Globus pallidus (tissue), 1 donor: Measurements from ENCODE around the gene EFNA1.

Source experiments
- DNase-seq: peaks from one replicate; pipeline ENCODE4 v3.0.0-alpha.2; 2015; ENCODE audit warnings: low spot score

EFNA1 gene, protein sequence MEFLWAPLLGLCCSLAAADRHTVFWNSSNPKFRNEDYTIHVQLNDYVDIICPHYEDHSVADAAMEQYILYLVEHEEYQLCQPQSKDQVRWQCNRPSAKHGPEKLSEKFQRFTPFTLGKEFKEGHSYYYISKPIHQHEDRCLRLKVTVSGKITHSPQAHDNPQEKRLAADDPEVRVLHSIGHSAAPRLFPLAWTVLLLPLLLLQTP

DNA sequence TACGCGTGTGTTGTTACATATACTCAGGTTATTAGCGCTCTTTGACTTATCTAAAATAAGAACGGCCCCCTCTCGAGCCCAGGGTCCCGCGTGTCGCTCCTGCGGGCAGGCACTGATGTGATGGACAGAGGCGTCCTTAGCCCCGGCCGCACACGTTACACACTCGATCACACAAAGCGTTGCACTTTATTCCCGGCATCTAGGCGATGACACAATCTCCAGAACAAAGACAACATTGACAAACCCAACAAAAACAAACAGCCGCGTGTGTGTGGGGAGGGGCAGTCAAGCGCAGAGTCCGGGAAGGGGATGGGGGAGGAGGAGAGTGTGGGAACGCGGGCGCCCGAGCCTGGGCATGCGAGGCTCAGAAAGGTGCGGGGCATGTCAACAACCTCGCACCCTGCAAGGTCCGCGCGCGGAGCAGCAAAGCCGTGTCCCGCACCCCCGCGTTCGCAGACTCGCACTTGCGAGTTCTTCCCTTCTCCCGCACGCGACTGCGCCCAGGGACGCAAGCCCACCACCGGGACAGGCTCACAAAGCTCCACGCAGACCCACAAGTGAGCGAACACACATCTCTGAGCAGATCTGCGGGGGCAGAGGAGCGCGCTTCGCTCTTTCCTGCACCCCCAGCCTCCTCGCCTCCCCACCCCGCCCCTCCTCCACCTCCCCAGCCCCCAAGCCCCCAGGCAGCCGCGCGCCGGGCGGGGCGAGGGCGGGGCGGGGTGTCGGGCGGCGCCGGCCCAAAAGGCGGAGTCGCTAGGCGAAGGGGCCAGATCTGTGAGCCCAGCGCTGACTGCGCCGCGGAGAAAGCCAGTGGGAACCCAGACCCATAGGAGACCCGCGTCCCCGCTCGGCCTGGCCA lies at the start of gene EFNA1:
EFNA1 (plus strand) TSS at position 772 of the 862 bp plus-strand sequence. CDS start 102 bp downstream, outside the sequence.
- DNase-seq: peak; percentile 98

DNA sequence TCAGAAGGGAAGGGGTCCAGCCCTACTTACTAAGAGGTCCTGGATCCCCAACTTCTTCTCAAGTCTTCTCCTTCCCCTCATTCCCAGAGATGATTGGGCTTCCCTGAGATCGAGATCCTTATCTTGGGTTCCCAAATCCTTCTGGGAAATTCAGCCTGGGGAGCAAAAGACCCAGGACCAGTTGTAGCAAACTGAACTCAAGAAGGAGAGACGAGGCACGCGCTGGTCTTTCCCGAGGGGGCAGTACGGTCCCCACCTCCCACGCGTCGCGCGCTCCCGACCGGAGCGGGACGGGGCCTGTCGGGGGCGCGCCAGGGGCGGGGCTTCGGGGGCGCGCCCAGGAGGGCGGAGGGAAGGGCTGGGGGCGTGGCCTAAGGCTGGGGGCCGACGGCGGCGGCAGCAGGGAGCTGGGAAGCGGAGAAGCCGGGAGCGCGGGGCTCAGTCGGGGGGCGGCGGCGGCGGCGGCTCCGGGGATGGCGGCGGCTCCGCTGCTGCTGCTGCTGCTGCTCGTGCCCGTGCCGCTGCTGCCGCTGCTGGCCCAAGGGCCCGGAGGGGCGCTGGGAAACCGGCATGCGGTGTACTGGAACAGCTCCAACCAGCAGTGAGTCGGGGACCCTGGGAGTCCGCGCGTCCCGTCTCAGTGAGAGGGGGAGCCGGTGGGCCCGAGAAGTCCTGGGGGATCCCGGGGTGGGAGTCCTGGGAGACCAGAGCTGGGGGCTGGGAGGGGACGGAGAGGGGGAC lies 49.0 kb upstream of the EFNA1 start, which contains the start of gene EFNA3:
EFNA3 (plus strand) TSS at position 369 of the 741 bp plus-strand sequence; CDS start at position 474, 105 bp downstream.
- DNase-seq: no peak

DNA sequence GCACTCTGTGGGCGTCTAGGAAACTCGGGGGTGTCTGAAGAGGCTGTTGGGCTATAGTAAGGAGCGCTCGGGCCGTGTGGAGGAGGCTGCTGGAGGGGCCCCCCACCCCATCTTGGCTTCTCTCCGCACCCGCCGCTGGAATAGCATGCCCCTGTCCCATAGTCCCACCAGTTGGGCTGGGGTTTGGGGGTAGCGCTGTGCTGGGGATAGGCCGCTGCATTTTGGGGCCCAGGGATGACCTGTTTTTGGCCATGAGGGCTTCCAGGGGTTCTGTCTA lies 48.5 kb upstream of the EFNA1 start:
- DNase-seq: no peak

DNA sequence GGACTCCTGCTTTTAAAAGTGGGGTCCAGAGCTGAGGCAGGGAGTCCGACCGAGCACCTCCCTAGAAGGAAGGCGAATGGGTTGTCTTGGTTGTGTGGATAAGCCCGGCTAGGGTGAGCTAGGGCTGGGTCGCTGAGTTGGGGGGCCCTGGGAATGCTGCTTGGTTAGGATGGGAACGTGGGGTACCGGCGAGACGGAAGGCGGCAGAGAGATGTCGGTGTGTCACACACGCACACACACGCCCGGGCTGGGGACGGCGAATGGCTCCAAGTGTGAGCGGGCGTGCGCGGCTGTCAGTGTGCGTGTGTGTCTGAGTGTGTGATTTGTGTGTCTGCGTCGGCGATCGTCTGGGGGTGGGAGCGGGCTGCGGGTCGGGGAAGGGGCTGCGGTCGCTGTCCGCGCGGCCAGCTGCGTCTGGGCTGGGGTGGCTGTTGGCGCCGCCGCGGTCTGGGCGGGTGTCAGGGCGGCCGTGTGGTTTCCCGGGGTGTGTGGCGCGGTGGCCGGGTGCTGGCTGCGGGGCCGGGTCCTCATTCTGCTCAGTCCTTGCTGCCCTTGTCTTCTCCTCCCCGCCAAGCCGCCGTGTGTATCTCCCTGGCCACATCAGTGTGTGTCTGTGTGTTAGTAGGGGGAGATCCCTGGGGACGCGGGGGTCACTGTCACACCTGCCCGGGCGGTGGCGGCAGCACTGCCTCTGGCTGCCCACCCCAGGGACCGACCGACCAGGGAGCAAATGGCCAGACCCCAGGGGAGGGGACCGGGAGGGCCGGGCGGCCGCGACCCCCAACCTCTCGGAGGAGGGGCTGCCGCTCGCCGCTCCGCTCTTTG lies 48.0 kb upstream of the EFNA1 start:
- no peak for DNase-seq

DNA sequence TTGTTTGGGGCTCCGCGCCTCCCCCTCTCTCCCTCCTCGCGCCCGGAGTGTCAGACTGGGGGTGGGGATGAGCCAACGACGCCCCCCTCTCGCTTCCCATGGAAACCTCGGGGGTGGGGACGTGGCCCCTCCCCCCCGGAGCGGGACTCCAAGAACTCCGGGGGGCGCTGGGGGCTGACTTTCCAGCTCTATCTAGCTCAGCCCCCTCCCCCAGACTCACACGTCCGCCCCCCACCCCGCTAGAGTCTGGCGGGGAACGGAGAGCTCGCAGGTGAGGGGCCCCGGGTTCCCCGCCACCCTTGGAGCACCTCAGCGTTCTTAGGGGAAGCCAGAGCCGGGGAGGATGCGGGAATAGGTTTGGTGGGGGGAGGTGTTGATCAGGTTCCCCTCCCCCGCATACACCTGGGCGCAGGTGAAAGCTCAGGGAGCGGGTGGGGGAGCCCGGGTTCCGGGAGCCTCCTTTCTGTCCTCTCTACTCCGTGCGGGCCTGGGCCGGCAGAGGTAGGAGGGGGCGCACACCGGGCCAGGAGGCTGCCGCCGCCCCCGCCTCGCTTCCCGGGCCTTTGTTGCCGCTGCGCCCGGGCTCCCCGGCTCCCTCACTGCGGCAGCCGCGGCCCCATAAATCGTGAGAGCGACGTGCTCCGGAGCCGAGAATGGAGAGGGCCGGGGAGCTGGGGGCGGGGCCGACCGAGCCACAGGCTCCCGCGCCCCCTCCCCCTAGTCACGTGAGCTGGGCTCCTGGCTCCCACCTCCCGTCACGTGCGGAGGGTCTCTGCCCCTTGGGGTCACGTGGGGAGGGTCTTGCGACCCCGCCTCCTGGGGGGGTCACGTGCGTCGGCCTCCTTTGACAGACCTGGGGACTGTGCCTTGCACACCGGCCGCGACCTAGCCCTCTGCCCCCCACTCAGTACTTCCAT lies 47.1 kb upstream of the EFNA1 start:
- no peak for DNase-seq

DNA sequence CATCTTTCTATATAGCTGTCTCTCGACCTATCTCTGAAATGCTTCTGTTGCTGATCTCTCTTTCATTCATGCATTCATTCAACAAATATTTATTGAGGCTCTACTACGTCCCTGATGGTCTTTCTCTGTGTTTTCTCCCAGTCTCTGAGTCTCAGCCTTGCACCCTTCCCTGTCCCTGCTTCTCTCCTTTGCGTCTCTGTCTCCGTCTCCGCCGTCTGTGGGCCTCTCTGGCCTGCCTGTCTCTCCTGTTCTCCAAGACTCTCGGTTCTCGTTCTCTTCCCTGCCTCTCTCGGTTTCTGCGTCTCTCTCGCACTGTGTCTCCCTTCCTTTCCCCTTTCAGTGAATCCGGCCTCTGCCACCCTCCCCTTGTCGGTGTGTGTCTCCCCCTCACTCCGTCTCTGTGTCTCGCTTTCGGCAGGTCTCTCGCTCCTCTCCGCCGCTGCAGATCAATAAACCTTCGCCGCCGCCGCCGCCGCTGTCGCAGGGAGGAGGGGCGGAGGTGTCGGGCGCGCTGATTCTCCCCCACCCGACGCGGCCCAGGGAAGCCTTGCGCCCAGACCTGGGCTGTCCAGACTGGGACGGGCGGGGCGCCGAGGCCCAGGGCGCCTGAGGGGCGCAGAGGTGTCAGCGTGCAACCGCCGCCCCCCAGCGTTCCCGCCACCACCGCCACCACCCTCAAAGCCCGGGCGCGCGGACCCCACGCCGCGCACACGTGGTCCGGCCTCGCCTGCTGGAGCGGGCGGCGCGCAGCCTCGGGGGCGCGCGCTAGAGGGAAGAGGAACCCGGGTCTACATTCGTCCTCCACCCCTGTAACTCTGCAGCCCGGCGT lies 46.0 kb upstream of the EFNA1 start:
- no peak for DNase-seq

DNA sequence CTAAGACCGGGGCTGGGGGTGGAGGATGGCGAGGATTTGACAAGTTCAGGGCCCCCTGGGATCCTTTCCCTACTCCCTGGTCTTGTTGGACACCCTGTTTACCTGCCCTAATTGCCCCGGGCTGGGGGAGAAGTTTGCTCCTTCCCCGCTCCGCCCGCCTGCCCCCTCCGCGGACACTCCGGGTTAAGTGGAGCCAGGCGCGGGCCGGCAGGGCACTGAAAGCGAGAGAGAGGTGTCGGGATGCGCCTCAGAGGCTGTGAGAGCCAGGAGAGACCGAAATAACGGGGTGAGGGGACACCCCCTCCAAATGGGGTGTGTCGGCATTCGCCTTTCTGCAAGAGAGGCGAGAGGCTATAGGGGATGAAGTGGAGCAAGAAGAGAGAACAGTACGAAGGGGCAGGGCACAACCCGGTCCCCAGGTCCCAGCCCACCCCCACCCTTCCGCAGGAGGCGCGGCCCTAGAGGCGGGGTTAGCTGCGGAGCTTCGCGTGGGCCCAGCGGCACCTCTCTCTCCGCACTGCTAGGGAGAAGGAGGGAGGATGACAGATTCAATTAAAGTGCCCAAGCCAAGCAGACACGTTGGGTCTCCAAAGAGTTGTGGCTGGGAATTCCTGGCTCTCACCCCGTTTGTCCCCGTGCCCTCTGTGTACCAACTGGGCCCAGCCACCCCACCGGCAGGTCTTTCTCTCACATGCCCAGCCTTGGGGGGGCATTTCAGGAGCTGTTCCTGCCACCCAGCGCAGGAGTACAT lies 45.2 kb upstream of the EFNA1 start:
- DNase-seq: no peak

DNA sequence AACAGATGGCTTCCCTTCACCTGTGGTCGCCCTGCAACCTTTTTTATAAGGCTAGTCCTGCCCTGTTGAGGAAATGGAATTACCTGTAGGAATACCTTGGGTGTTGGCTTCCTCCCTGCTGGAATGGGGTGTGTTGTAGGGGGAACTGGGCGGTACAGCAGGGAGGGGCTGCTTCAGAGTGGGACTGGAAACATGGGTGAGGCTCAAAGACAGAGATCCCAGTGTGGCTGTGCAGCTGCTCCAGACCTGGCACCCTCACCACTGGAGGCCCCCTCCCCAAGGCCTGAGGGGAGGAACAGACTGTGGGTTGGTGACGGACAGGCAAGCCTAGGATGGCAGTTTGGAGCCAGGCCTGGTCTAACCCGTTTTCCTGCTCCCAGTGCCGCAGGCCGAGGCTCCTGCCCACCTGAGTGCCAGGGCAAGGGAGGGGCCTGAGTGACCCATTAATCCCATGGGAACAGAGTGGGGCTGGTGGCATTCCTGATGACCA lies 44.6 kb upstream of the EFNA1 start:
- no peak for DNase-seq

DNA sequence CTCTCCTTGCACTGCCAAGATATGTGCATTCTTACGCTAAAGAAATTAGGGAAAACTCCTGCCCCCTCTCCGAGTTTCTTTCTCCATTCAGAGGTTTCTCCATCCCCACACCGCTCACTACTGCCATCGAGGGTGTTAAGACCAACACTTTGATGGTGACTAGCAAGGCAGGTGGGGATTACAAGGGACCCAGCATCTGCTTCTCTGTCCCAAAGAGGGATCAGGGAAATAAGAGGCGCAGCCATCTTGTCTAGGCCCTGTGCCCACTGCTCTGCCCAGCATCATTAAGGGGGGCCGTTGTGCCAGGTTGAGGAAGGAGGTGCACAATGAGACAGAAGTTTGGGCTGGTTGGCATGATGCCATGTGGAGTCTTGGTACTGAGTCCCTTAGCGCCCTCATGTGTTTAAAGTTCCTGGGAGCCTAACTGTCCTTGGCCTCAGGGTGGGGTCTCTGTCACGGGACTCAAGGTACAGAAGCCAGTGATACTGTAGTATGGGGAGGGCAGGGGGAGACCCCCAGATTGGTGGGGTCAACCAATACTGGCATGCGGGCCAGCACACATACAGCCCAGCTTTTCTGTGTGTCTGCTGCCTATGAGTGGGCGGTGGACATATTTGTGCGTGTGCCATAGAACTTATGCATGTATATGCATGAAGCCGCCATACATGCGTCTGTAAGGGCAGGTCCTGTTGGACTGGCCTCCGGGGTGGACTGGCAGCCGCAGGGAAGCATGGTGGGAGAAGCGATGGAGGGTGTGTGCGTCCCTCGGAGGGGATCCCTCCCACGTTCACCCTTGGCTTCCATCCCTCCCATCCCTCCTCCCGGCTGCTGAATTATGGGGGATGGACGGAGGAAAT lies 43.6 kb upstream of the EFNA1 start:
- DNase-seq: no peak

DNA sequence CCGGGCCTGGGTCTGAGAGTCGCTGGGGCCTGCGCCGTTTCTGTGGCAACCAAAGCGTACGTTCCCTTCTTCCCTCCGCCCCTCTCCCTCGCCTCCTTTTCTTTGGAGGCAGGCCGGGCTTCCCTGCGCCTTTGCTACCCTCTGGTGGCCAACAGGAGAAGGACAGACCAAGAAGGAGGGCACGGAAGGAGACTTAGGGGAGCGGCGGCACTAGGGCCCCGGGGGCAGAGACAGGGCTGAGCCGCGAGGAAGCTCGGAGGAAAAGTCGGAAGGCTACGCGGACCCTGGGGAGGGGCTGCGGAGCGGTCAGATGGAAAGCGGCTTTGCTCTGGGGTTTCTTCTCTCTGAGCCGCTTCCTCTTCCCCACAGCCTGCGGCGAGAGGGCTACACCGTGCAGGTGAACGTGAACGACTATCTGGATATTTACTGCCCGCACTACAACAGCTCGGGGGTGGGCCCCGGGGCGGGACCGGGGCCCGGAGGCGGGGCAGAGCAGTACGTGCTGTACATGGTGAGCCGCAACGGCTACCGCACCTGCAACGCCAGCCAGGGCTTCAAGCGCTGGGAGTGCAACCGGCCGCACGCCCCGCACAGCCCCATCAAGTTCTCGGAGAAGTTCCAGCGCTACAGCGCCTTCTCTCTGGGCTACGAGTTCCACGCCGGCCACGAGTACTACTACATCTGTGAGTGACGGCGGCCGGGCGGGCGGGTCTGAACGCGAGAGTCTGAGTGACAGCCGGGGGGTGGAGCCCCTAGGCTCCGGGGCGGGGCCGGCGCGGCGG lies 42.8 kb upstream of the EFNA1 start:
- DNase-seq: peak; percentile 95

DNA sequence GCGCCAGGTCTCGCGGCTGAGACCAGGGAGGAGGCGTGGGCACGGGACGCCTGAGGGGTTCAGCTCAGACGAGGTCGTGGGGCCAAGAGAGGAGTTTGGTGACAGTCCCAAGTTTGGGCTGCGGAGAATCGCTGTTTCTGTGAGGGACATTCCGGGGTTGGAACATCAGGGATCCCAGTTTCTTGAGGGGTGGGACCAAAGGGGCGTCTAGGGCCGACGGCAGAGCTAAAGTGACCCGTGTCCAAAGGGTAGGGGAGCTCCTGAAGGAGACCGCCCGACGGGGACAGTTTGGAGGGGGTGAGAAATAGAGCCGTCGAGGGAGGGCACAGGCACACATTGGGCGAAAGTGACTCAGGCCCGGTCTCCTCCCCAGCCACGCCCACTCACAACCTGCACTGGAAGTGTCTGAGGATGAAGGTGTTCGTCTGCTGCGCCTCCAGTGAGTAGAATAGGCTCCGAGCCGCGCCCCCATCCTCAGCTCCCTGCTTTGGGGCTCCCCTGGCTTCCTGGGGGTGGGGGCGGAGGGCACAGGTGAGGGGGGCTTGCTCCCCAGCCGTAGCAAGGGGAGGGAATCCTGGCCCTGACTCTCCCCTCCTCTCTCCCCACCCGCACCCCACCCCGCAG lies 42.1 kb upstream of the EFNA1 start:
- no peak for DNase-seq

DNA sequence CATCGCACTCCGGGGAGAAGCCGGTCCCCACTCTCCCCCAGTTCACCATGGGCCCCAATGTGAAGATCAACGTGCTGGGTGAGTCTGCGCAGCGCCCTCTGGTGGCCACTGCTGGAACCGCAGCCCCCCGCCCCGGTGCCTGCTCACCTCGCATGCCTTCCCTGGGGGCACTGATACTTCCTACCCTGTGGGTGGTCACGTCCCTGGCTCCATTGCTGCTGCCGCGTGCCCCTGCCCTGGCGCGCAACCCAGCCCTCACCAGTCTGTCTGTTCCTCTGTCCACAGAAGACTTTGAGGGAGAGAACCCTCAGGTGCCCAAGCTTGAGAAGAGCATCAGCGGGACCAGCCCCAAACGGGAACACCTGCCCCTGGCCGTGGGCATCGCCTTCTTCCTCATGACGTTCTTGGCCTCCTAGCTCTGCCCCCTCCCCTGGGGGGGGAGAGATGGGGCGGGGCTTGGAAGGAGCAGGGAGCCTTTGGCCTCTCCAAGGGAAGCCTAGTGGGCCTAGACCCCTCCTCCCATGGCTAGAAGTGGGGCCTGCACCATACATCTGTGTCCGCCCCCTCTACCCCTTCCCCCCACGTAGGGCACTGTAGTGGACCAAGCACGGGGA lies 41.4 kb upstream of the EFNA1 start:
- peak; percentile 59 for DNase-seq

DNA sequence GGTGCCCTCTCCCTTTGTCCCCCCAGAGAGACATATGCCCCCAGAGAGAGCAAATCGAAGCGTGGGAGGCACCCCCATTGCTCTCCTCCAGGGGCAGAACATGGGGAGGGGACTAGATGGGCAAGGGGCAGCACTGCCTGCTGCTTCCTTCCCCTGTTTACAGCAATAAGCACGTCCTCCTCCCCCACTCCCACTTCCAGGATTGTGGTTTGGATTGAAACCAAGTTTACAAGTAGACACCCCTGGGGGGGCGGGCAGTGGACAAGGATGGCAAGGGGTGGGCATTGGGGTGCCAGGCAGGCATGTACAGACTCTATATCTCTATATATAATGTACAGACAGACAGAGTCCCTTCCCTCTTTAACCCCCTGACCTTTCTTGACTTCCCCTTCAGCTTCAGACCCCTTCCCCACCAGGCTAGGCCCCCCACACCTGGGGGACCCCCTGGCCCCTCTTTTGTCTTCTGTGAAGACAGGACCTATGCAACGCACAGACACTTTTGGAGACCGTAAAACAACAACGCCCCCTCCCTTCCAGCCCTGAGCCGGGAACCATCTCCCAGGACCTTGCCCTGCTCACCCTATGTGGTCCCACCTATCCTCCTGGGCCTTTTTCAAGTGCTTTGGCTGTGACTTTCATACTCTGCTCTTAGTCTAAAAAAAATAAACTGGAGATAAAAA lies 40.7 kb upstream of the EFNA1 start:
- DNase-seq: no peak

DNA sequence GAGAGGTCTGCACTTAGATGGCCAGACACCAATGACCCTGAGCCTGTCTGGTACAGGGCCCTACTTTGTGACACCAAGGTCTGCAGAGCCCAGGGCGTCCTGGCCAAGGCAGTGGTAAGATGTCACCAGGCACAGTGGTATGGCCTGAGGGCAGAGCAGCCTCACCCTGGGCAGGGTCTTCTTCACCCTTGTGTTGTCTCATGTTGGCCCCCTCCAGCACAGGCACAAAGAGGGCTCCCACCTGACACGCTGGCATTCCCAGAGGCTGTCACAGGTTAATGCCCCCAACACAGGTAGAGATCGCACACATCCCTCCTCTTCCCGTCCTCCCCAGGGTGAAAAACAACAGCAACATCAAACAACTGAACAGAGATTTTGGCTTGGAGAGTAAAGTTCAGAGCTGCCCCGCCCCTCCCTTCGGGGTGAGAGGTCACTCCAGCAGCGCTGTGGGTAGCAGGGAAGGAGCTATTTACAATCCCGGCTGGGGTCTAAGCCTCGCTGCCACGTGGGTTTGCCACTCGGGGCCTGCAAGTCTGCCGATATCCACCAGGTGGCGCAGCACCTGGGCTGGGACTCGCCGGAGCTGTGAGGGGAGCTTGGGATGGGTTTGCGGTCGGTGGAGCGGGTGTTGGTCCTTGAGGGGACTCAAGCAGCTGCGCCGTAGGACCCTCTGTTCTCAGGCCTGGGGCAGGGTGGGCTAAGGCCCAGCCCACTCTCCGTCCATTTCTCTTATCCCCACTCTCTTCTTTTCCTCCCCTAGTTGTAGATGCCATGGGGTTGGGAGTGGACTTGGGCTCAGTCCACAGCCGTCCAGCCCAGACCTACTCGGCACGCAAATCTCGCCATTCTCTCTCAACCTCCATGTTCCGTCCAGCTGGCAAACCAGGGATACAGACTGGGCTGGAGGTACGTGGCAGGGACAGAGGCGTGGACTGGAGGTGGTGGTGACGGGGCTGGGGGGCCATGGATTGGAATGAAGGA lies 36.3 kb upstream of the EFNA1 start:
- DNase-seq: peak; percentile 73

DNA sequence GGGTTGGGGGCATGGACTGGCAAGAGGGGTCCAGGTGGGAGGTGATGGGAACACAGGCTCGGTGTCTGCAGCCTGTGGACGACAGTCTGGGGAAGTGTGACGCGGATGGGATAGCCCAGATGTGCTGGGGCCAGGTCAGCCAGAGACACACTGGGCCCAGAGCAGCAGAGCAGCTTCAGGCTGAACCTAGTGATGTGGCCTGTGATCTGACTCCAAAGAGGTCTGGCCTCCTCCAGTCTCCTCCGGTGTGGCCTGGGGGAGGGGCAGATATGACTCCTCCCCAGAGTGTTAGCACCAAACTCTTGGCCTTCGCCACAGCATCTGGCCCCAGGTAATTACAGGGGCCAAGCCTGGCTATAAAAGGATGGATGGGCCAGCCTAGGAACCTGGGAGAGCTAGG lies 35.5 kb upstream of the EFNA1 start:
- no peak for DNase-seq
